Activated CD4-positive, CD25-positive, alpha-beta regulatory T cell treated with anti-CD3 and anti-CD28 coated beads, Interleukin-2, amount 50 U/mL, for 16 hours (primary cell): ENCODE data around the gene F8A3.
"Not testable (repeated sequence)": the region's sequence is repeated elsewhere in the genome, so short reads cannot be mapped to it uniquely, and the experiment has no call there.

ENCODE experiments used
- DNase-seq: peaks from one replicate; pipeline ENCODE4 v3.0.0-alpha.2; 2020; ENCODE audit warnings: low read depth, low spot score

F8A3 gene

DNA sequence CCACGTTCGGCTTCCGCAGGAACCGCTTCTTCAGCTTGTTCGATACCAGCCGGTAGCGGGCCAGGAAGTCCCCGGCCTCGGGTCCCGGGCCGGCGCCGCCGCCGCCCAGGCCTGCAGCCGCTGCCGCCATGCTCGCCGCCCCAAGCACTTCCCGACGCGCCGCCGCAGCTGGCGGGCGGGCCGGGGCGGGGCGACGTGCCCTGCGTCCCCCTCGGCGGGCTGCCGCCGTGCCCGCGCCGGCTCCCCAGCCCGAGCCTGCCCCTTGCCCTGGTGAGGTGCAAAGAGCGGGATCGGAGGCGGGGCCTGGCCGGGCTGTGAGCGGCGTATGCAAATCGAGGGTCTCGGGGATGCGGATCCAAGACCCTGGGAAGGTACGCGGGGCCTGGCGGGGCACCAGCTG lies at the start of gene F8A3:
Gene F8A3 (minus strand): TSS at position 150 of the 400 bp plus-strand sequence. CDS start 20 bp downstream, at position 130.
- DNase-seq, result not testable (repeated sequence)

DNA sequence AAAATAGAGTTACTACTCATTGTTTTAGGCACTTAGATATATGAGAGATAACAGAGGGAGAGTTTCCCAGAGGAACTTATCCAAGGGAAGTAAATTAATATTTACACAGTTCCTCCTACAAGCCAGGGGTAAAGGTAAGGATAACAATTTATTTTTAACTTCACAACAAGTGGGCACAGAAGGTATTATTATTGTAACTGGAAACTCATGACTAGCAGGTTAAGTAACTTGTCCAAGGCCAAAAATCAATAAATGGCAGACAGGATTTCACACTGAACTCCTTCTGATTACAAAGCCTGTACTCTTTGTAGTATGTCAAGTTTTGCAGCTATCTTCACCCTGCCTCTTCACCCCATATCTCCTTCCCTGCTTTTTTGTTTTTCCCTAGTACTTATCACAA lies 46.9 kb upstream of the F8A3 start:
- no peak for DNase-seq

DNA sequence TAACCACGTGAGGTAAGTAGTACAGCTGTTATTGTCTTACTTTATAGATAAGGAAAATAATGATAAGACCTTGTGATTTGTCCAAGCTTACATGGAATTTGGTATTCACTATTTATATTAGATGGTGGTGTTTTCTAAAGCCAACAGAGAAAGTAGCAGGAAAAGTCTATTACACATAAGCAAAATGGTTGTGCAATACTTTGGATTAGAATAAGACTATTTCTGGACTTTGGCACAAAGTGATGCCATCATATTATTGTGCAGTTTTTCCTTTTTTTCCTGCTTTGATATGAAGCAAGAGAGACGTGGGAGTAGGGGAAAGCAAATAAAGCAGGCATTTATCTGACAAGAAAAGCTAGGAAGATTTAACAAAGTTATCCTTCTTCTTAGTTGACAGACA lies 36.7 kb upstream of the F8A3 start:
- DNase-seq, result not testable (repeated sequence)

DNA sequence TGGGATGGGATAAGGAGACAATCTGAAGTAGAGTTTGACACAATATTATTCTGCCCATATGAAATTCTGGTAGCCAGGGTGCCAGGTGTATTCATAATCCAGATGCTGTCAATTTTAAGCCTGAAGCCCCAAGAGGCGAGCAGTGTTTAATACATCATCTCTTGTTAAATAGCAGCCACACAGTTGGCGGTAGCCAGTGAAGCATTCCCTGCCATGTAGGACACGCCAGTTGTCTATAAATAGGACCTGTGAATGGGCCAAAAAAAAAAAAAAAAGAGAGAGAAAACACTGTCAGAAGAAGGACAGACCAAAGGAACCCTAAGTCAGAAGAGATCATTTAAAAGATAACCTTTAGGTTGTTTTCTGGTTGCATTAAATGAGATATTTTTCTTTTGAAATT lies 33.0 kb upstream of the F8A3 start:
- DNase-seq, result not testable (repeated sequence)

DNA sequence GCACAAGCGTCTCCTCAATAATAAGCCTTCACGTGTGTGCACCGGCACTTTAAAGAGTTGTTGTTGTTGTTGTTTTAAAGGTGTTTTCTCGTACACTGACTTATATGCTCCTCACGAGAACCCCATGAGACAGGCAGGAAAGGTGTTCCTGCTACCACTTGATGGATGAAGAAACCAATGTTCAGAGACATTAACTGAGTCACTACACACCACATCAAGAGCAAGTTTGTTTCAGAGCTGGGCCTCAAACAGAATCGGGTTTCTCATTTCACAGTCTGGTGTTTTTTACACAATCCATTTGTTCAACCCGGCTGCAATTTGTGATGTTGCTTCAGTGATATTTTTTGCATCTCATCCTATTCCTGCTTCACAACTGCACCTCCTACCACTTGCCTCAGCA lies 18.7 kb upstream of the F8A3 start:
- not testable (repeated sequence) for DNase-seq

DNA sequence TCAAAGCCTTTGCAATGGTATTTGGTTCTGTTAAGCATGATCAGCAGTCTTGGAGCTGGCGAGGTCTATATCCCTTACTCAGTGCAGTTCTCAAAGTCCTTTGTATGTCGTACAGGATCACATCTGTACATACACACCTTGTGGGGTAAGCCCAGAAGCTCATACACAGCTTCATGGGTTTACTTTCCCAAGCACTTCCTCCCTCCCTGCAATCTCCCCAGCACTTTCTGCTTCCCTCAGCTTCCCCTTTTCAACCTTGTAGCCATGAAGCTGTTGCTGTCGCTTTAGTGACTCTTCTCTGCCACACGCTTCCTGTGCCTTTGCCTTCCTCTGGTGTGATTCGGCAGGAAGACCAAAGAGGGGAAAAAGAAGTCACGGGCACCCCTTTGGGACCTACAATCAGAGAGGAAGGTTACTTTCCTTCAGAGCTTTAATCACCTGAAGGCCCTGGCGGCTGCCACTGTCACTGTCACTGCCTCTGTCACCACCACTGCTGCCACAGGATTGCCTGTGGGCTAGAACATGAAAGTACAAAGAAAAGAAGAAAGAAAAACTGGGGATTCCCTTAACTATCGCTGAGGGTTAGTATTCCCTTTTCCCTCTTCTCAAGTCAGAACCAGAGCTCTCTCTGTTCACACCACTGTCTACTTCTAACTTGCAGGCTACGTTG lies 8.0 kb upstream of the F8A3 start:
- not testable (repeated sequence) for DNase-seq

DNA sequence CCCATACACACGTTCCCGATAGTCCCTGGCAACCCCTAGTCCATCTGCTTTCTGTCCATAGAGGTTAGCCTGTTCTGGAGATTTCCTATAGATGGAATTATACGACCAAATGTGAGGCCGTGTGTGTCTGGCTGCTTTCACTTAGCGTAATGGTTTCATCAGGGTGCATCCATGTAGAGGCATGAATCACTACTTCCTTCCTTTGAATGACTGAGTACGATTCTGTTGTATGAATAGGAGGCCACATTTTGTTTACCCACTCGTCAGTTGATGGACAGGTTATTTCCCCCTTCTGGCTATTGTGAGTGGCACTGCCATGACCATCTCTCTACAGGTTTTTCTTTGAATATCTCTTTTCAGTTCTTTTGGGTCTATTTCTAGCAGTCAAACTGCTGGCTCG lies 2.1 kb upstream of the F8A3 start:
- not testable (repeated sequence) for DNase-seq

DNA sequence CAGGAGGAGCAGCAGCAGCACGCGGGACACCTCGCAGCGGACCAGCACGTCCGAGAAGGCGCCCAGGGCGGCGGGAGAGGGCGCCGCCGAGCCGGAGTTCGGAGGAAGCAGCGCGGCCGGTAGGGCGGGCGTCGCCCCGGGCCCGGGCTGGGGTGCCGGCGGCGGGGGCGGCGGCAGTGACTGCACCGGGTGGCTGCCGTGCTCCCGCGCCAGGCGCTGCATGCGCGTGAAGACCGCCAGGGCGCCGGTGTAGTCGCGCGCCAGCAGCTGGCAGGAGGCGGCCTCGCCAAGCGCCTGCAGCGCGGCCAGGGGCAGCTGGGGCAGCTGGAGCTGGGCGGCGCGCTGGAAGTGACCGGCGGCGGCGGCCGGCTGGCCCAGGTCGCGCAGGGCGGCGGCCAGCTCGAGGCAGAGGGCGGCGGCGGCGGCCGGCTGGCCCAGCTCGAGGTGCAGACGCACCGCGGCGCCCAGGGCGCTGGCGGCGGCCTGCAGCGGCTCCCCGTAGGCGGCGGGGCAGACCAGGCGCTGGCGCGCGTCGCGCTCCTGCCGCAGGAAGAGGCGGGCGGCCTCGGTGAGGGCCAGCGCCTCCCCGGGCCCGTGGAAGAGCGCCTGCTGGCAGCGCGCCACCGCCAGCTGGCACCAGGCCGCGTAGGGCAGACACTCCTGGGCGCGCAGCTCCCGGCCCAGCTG lies 516 bp downstream of the F8A3 start:
- not testable (repeated sequence) for DNase-seq

DNA sequence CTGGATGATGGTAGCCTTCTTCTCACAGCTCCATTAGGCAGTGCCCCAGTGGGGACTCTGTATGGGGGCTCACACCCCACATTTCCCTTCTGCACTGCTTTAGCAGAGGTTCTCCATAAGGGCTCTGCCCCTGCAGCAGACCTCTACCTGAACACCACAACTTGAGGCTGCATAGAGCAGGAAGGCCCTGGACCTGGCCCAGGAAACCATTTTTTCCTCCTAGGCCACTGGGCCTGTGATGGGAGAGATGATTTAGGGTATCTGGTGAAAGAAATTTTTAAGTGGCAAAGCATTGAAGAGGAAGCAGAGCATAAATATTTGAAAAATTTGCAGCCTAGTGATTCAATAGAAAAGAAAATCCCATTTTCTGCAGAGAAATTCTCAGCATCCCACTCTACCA lies 17.3 kb downstream of the F8A3 start:
- no peak for DNase-seq

DNA sequence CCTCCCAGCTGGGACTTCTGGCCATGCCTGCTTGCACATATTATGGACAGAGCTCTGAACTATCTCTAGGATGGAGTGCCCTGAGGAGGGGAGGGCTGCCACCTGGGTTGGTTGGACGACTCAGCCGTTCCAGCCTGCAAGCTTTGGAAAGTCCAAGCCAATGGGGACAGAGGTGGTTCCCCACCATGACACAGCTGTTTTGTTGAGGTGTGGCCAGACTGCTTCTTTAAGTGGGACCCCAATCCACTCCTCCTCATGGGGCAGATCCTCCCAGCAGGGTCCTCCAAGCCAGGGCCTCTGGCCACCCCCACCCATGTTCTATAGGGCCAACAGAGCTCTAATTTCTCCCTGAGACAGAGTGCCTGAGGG lies 22.7 kb downstream of the F8A3 start:
- no peak for DNase-seq

DNA sequence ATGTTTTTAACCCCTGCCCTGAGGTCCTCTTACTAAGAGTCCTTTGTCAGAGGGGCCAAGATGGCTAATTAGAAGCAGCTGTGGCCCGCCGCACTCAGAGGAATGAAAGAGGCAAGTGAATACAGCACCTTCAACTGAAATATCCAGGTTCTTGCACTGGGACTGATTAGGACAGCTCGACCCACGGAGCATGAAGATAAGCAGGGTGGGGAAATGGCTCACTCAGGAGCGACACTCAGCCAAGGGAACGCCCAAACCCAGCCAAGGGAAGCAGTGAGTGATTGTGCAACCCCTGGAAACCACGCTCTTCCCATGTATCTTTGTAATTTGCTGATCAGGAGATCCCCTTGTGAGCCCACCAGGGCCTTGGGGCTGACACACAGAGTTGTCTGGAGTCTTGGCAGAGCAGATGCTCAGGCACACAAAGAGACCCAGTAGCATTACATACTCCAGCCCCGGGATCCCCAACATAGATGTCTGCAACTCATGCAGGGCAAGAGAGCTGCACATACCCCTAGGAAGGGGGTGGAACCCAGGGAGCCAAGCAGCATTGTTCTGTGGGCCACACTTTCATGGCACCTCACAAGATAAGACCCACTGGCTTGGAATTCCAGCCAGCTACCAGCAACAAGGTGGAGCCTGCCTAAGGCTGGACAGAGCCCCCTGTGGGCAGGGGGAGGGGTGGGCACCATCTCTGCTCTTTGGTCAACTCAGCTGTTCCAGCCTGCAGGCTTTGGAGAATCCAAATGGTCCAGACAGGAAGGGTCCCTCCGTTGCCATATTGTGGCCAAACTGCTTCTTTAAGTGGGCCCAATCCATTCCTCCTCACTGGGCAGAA lies 23.3 kb downstream of the F8A3 start:
- no peak for DNase-seq

DNA sequence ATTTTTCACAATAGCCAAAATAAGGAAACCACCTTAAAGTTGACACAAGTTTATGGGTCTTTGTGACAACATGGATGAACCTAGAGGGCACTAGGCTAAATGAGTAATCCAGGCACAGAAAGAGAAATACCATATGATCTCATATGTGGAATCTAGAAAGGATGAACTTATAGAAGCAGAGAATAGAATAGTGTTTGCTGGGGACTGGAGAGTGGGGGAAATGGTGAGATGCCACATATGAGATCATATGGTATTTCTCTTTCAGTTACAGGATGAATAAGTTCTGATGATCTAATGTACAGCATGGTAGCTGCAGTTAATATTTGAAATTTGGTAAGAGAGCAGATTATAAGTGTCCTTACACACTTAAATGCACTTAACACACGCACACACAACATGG lies 40.7 kb downstream of the F8A3 start:
- no peak for DNase-seq
